H9 (cell line): ENCODE data around the gene LZTR1. TPM values are rescaled to one million over a fixed set of nuclear protein-coding genes. Genes with fewer than 3 reads are reported as not detected.

Experiments
- DNase-seq: peaks from one replicate; pipeline ENCODE4 v3.0.0-alpha.2; 2017
- H2AFZ ChIP-seq: one replicate; pipeline ENCODE4 v1.6.1; 2013; ENCODE audit warnings: mild to moderate bottlenecking, low read length, control low read depth, moderate library complexity
- H2AK5ac ChIP-seq: 2 replicates; pipeline ENCODE4 v1.6.1; 2013; ENCODE audit warnings: low read length, control low read depth, mixed read lengths; ENCODE audit not compliant: insufficient read length
- H2BK120ac ChIP-seq: one replicate; pipeline ENCODE4 v1.6.1; 2013; ENCODE audit warnings: low read depth, mild to moderate bottlenecking, low read length, control low read depth, inconsistent platforms; ENCODE audit not compliant: poor library complexity, severe bottlenecking
- H2BK12ac ChIP-seq: 2 replicates; pipeline ENCODE4 v1.6.1; 2013; ENCODE audit warnings: low read length, control low read depth, mixed read lengths, low read depth; ENCODE audit not compliant: insufficient read length
- H2BK15ac ChIP-seq: 2 replicates; pipeline ENCODE4 v1.6.1; 2013; ENCODE audit warnings: low read depth, low read length, control low read depth
- H2BK20ac ChIP-seq: one replicate; pipeline ENCODE4 v1.6.1; 2013; ENCODE audit warnings: low read depth, mild to moderate bottlenecking, low read length, control low read depth, inconsistent platforms; ENCODE audit not compliant: poor library complexity, severe bottlenecking
- H2BK5ac ChIP-seq: 2 replicates; pipeline ENCODE4 v1.6.1; 2013; ENCODE audit warnings: low read length, control low read depth, mixed read lengths; ENCODE audit not compliant: insufficient read length
- H3K14ac ChIP-seq: 2 replicates; pipeline ENCODE4 v1.6.1; 2013; ENCODE audit warnings: low read length, control low read depth; ENCODE audit not compliant: insufficient read depth
- H3K18ac ChIP-seq: 2 replicates; pipeline ENCODE4 v1.6.1; 2013; ENCODE audit warnings: low read depth, mild to moderate bottlenecking, mixed read lengths, low read length, control low read depth; ENCODE audit not compliant: insufficient read length
- H3K23ac ChIP-seq: 2 replicates; pipeline ENCODE4 v1.6.1; 2013; ENCODE audit warnings: low read length, control low read depth, mixed read lengths, low read depth; ENCODE audit not compliant: insufficient read length
- H3K23me2 ChIP-seq: 2 replicates; pipeline ENCODE4 v1.6.1; 2013; ENCODE audit warnings: low read depth, mild to moderate bottlenecking, mixed read lengths, low read length, control low read depth; ENCODE audit not compliant: insufficient read length, poor library complexity, severe bottlenecking
- H3K27ac ChIP-seq: 2 replicates; pipeline ENCODE4 v1.5.1; 2013; ENCODE audit warnings: low read length, control low read depth, mixed read lengths, low read depth; ENCODE audit not compliant: insufficient read length
- H3K27me3 ChIP-seq: 2 replicates; pipeline ENCODE4 v1.6.1; 2013; ENCODE audit warnings: low read length, control low read depth, inconsistent platforms; ENCODE audit not compliant: insufficient read depth
- H3K4ac ChIP-seq: 2 replicates; pipeline ENCODE4 v1.6.1; 2013; ENCODE audit warnings: low read depth, mild to moderate bottlenecking, control low read depth, inconsistent platforms, low read length, moderate library complexity
- H3K4me1 ChIP-seq: 2 replicates; pipeline ENCODE4 v1.6.1; 2013; ENCODE audit warnings: low read length, control low read depth, inconsistent platforms; ENCODE audit not compliant: insufficient read depth
- H3K4me2 ChIP-seq: 2 replicates; pipeline ENCODE4 v1.6.1; 2013; ENCODE audit warnings: low read length, control low read depth, mixed read lengths; ENCODE audit not compliant: insufficient read length, insufficient read depth
- H3K56ac ChIP-seq: 2 replicates; pipeline ENCODE4 v1.6.1; 2013; ENCODE audit warnings: low read depth, mild to moderate bottlenecking, mixed read lengths, low read length, control low read depth; ENCODE audit not compliant: insufficient read length
- H3K79me1 ChIP-seq: 2 replicates; pipeline ENCODE4 v1.6.1; 2013; ENCODE audit warnings: low read depth, mild to moderate bottlenecking, moderate library complexity, low read length, control low read depth, inconsistent platforms; ENCODE audit not compliant: insufficient read depth, poor library complexity, severe bottlenecking
- H3K79me2 ChIP-seq: 2 replicates; pipeline ENCODE4 v1.6.1; 2013; ENCODE audit warnings: low read length, control low read depth, inconsistent platforms; ENCODE audit not compliant: insufficient read depth
- H3K9ac ChIP-seq: 2 replicates; pipeline ENCODE4 v1.6.1; 2013; ENCODE audit warnings: low read length, control low read depth, mixed read lengths; ENCODE audit not compliant: insufficient read length; ENCODE audit errors: extremely low read depth
- H3K9me3 ChIP-seq: one replicate; pipeline ENCODE4 v1.6.1; 2013; ENCODE audit warnings: low read depth, low read length, inconsistent platforms; ENCODE audit not compliant: control insufficient read depth
- H3T11ph ChIP-seq: one replicate; pipeline ENCODE4 v1.6.1; 2013; ENCODE audit warnings: mild to moderate bottlenecking, low read length, control low read depth, inconsistent platforms
- H4K20me1 ChIP-seq: one replicate; pipeline ENCODE4 v1.6.1; 2013; ENCODE audit not compliant: control insufficient read depth, insufficient read length, insufficient read depth
- H4K5ac ChIP-seq: 2 replicates; pipeline ENCODE4 v1.6.1; 2013; ENCODE audit warnings: low read depth, mild to moderate bottlenecking, mixed read lengths, low read length, control low read depth; ENCODE audit not compliant: insufficient read length
- H4K8ac ChIP-seq: replicated peaks from 2 replicates; pipeline ENCODE4 v1.6.1; 2013; ENCODE audit warnings: low read length, control low read depth, mixed read lengths, low read depth; ENCODE audit not compliant: insufficient read length
- H4K91ac ChIP-seq: 2 replicates; pipeline ENCODE4 v1.6.1; 2013; ENCODE audit warnings: low read depth, mild to moderate bottlenecking, moderate library complexity, mixed read lengths, low read length, control low read depth; ENCODE audit not compliant: insufficient read length
- H3K27ac Mint-ChIP-seq, 3 experiments: 2 replicates in 2 of 3; 3 replicates in 1 of 3; pipeline ENCODE4 v1.8.0; 2020 to 2021; ENCODE audit warnings: mixed read lengths in 3 of 3, mild to moderate bottlenecking in 1 of 3, moderate library complexity in 1 of 3
- H3K27me3 Mint-ChIP-seq: 2 replicates; pipeline ENCODE4 v1.8.0; 2021; ENCODE audit warnings: low read depth, mild to moderate bottlenecking, moderate library complexity, mixed read lengths
- H3K36me3 Mint-ChIP-seq, 3 experiments: 2 replicates in 2 of 3; 3 replicates in 1 of 3; pipeline ENCODE4 v1.8.0; 2020 to 2021; ENCODE audit warnings: low read depth in 3 of 3, mixed read lengths in 3 of 3; ENCODE audit not compliant: insufficient read depth in 1 of 3
- H3K4me1 Mint-ChIP-seq, 2 experiments: 2 replicates each; pipeline ENCODE4 v1.8.0; 2020; ENCODE audit warnings: mixed read lengths in 2 of 2
- H3K4me3 Mint-ChIP-seq, 2 experiments: 2 replicates in 1 of 2; 3 replicates in 1 of 2; pipeline ENCODE4 v1.8.0; 2020 to 2021; ENCODE audit warnings: mild to moderate bottlenecking in 2 of 2, mixed read lengths in 2 of 2, moderate library complexity in 1 of 2
- H3K9me3 Mint-ChIP-seq, 2 experiments: 2 replicates in 1 of 2; 3 replicates in 1 of 2; pipeline ENCODE4 v1.8.0; 2020; ENCODE audit warnings: mild to moderate bottlenecking in 2 of 2, mixed read lengths in 2 of 2, moderate library complexity in 1 of 2
- CTCF ChIP-seq: fragments of 200-600 bp; sonication (generic); conservative IDR thresholded peaks from 3 replicates; pipeline ENCODE4 v1.8.0; 2021; ENCODE audit warnings: antibody characterized with exemption, mild to moderate bottlenecking
- WGBS: extraction: QIAGEN DNeasy Blood & Tissue Kit; methylation state at CpG from one replicate; pipeline ENCODE4 v1.1.7; 2013; ENCODE audit warnings: missing lambda C conversion rate, low lambda C conversion rate, mixed read lengths; ENCODE audit not compliant: insufficient read length; ENCODE audit errors: extremely low coverage; 5-methylcytosine and 5-hydroxymethylcytosine counted together
- total RNA-seq: library from RNA; stranded (reverse); gene quantifications from 2 replicates; pipeline ENCODE4 v1.2.1, GENCODE V29; 2021

LZTR1 gene
- total RNA-seq, 1 experiment from 2014 or later: 47.0 TPM

GRCh38 chr22:20953342-20953608, 28.8 kb upstream of the LZTR1 start:
- Histone ChIP-seq H2BK5ac (no peak overlapping the region), H4K20me1 (no peaks in the 10 kb centered on the region)

More at GRCh38 chr22:20953342-20953608, 28.8 kb upstream of the LZTR1 start:
- Histone ChIP-seq H2BK20ac (no peak overlapping the region), H3K9me3 (no peaks in the 10 kb centered on the region), H3K23me2 (peaks cover 4% of the 10 kb centered on the region), H3K14ac (no peak overlapping the region), H3T11ph (no peak overlapping the region), H3K4me1 (no peaks in the 10 kb centered on the region), H4K5ac (no peak overlapping the region), H3K9ac (no peak overlapping the region), H2BK12ac (no peak overlapping the region), H3K4me2 (no peak overlapping the region), H3K23ac (no peak overlapping the region), H3K18ac (no peak overlapping the region), H2BK120ac (no peak overlapping the region), H3K27me3 (no peaks in the 10 kb centered on the region), H3K56ac (no peak overlapping the region), H3K79me2 (peaks cover under 1% of the 10 kb centered on the region; the same call in 1 of the 2 replicates), H4K91ac (no peak overlapping the region), H2AK5ac (no peak overlapping the region), H2AFZ (no peak overlapping the region), H3K79me1 (peaks cover 5% of the 10 kb centered on the region), H3K27ac (no peak overlapping the region), H4K8ac (no peak overlapping the region), H3K4ac (no peak overlapping the region), H2BK15ac (no peak overlapping the region)
- Mint-ChIP-seq H3K27ac (no peak overlapping the region), H3K9me3 (no peaks in the 10 kb centered on the region), H3K27me3 (peaks cover 11% of the 10 kb centered on the region), H3K36me3 (peaks cover 20 to 52% (median 52%) of the 10 kb centered on the region in 3 experiments; a peak in 6 of 7 replicates), H3K4me1 (peaks cover 10 to 11% of the 10 kb centered on the region in 2 experiments), H3K4me3 (no peak overlapping the region; a peak in 1 of 5 replicates)
- no peak for DNase-seq
- WGBS: no CpG with 5 or more reads among the region's 3 CpGs
- no peak for TF ChIP-seq CTCF
